HG03460 (cell line): ENCODE data around the gene YAP1.

Source experiments
- ATAC-seq: cut with Tn5 transposase; IDR thresholded peaks from one replicate; pipeline ENCODE4 v1.9.1; 2021; ENCODE audit not compliant: unreplicated experiment

Gene YAP1

DNA sequence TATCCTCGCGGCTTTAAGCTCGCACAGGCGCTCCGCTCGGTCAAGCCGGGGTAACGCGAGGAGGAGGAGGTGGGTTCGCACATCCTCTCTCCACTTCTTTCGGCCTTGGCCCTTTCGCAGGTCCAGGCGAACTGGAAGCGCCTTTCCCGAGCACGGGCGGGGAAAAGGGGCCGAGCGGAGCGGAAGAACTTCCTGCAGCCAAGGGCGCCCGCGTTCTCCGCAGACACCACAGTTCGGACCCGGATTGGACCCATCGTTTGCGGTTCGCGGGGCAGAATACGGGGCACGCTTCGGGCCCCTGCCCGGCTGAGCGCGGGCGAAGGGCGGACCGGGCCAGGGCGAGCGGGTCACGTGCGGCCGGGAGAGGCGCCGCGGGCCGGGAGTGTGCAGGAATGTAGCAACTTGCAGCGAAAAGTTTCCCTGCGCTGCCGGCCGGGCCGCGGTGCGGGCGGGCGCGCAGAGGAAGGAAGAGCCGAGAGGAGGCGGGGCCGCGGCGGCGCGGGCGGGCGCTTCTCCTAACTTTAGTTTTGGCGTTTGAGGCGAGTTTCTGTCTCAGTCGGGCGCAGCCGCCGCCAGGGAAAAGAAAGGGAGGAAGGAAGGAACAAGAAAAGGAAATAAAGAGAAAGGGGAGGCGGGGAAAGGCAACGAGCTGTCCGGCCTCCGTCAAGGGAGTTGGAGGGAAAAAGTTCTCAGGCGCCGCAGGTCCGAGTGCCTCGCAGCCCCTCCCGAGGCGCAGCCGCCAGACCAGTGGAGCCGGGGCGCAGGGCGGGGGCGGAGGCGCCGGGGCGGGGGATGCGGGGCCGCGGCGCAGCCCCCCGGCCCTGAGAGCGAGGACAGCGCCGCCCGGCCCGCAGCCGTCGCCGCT is at the start of gene YAP1:
YAP1 (plus strand) TSS at position 552 of the 865 bp plus-strand sequence. CDS start 402 bp downstream, outside the sequence.
- ATAC-seq = peak; percentile 80

DNA sequence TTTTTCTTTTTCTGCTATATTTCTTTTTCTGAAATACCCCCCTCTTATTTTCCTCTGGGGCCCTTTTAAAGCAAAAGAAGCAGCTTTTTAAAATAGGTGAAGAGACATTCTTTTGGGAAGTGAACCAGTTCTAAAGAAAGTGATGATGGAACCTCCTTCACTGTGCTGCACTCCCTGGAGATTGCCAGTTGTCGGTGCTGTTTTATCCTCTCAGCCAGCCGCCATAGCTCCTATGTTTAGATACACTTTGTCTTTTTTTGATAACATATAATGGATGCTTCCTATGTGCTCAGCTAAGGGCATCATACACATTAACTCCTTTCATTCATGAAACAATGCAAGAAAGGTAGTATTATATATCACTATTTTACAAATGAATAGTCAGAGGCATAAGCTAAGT is 49.0 kb upstream of the YAP1 start:
- ATAC-seq = no peak

DNA sequence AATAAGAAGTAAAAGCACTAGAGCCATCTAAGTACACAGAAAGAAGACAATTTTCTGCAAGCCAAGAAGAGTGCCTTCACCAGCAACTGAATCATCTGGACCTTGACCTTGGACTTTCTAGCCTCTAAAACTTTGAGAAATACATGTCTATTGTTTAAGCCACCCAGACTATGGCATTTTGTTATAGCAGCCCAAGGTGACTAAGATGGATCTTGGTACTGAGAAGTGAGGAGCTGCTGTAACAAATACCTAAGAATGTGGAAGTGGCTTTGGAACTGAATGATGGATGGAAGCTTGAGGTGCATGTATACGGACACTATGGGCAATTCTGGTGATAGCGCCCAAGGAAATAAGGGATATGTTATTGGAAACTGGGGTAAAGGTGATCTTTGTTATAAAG is 48.1 kb upstream of the YAP1 start:
- no peak for ATAC-seq

DNA sequence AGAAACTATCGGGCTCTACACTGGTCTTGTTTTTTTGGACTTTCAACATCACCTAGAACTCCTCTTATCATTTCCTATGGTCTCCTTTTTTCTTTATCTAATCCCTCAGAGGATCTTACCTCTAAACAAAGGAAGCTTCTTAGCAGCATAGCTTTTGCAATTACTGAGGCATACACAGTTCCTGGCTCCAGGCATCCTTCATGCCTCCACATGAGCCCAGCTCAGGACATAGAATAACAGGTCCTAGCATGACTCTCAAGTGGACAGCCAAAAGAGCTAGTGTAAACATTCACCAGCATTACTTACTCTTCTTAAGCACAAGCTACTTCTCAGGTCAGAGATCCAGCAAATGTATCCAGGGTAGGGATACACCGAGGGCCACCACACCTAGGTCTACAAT is 45.9 kb upstream of the YAP1 start:
- ATAC-seq = no peak

DNA sequence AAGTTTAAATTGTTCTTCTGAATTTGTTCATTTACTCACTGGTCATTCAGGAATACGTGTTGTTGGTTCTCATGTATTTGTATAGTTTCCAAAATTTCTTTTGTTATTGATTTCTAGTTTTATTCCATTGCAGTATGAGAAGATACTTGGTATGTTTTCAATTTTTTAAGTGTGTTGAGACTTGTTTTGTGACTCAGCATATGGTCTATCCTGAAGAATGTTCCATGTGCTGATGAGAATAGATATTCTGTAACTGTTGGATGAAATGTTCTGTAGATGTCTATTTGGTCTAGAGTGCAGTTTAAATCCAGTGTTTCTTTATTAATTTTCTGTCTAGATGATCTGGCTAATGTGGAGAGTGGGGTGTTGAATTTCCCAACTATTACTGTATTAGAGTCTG is 39.5 kb upstream of the YAP1 start:
- ATAC-seq = no peak

DNA sequence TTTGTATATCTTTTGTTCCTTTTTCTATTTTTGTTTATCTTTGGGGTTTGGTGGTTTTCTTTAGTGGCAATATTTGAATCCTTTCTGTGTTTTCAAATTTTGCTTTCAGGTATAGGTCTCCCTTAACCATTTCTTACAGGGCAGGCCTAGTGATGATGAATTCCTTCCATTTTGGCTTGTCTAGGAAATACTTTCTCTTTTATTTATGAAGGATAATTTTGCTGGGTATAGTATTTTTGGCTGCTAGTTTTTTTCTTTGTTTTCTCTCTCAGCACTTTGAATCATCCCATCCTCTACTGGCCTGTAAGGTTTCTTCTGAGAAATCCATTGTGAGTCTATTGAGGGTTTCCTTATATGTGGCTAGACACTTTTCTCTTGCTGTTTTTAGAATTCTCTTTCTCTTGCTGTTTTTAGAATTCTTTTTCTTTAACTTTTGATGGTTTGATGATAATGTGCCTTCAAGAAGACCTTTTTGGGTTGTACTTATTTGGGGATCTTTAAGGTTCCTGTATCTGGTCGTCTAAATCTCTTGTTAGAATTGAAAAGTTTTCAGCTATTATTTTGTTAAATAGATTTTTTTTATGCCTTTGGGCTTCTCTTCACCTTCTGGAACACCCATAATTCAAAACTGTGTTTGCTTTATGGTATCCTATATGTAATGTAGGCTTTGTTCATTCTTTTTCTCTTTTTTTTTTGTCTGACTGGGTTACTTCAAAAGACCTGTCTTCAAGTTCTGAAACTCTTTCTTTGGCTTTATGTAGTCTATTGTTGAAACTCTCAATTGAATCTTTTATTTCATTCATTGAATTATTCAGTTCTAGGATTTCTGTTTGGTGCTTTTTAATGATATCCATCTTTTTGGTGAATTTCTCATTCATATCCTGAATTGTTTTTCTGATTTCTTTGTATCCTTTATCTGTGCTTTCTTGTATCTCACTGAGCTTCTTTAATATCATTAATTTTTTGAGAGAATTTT is 38.5 kb upstream of the YAP1 start:
- ATAC-seq = no peak

DNA sequence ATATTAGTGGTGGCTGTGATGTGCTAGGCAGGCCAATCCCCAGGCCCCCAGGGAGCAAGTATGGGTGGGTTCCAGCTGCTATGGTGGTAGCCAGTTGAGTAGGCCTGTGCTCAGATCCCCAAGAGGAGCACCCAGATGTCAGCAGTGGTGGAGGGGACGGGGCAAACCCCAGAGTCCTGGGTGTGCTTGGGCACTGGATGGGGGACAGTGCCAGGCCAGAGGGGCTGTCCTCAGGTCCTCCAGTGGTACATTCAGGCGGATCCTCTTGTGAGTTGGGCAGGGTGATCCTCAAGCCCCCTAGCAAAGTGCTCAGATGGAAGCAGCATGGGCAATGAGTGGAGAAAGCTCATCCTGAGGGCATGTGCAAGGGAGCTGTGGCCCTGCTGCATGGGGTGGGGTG is 37.0 kb upstream of the YAP1 start:
- no peak for ATAC-seq

DNA sequence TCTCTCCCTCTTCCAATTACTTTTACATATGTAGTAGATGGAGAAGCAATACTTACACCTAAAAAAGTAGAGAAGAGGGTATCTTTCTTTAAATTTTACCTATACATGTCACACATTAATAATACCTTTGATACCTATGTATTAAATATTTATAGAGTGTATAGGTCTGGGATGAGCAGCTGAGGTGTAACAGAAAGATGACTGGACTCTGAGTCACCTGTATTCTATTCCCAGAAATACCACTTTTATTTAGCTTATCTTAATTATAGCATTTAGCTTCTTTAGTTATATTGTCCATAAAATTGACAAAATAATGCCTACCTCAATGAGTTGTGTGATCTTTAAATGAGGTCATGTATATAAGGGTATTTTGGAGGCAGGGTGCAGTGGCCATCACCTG is 30.6 kb upstream of the YAP1 start:
- ATAC-seq = no peak

DNA sequence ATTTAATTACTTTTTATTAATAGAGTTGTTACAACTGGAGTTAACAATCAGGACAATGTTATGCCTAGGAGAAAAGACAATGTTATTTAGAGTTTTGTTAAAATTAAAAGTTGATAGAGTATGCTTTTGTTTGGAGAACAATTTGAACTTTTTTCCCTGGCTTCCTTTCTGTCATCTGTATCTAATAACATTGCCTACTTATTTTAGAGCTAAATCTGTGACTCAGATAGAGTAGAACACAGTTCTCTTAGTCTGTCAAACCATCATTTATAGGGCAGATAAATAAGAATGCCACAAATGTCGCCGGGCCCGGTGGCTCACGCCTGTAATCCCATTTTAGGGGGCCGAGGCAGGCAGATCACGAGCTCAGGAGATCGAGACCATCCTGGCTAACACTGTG is 28.9 kb upstream of the YAP1 start:
- ATAC-seq = no peak

DNA sequence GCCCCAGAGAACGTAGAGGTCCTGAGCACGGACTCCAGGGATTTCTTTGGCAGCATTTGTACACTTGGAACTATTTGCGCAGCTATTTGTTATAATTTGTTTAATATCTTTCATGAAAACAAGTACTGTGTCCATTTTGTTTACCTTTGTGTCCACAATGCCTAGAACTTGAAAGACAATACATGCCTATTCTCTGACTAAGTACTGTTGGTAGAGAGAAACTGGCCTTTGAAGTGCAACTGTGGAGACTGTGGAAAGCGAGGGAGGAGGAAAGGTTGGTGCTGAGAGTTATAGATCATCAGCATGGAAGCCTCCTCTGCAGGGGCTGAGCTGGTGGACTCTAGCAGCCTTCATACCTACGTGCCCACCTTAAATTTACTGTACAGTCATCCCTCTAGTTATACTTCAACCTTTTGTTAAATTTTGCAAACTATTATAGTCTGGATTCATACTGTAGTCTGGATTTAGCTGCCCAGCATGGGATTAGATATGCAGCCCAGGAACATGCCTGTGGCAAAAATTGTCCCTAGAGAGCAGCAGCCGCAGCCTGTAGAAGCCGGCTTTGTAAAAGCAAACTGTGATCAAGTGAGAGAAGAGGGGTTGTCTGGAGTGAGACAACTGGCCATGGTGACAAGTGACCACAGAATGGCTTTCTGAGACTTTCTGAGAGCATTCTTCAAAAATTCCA is 24.2 kb upstream of the YAP1 start:
- no peak for ATAC-seq

DNA sequence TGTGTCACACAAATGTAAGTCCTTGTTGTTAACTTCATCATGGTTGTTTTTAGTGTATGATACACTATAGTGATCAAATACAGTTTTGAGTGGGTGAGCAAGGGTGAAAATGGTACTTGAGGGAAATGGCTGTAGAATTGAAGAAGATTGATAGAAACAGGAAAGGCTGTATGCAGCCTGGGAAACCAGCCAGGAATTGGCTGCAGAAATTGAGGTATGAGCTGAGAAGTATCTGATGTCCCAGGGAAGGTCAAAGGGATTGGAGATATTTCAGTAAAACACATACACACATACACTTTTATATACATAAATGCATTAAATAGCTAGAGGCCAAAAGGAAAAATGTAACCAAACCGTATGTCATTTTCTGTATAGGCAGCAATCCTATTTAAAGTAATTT is 13.1 kb upstream of the YAP1 start:
- ATAC-seq = no peak

DNA sequence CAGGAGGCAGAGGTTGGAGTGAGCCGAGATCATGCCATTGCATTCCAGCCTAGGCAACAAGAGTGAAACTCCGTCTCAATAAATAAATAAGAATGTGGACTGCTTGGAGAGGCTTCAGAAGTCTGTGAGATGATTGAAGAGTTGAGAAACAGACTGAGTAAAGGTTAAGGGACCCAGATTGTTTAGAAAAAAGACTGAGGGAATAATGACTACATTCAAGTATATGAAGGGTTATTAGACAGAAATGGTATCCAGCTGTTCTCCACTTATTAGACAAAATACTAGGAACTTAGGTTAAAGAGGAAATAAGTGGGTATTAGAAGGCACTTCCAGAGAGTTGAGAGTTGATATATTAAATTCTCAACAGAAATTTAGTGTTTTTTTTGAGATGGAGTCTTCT is 10.5 kb upstream of the YAP1 start:
- ATAC-seq = no peak

DNA sequence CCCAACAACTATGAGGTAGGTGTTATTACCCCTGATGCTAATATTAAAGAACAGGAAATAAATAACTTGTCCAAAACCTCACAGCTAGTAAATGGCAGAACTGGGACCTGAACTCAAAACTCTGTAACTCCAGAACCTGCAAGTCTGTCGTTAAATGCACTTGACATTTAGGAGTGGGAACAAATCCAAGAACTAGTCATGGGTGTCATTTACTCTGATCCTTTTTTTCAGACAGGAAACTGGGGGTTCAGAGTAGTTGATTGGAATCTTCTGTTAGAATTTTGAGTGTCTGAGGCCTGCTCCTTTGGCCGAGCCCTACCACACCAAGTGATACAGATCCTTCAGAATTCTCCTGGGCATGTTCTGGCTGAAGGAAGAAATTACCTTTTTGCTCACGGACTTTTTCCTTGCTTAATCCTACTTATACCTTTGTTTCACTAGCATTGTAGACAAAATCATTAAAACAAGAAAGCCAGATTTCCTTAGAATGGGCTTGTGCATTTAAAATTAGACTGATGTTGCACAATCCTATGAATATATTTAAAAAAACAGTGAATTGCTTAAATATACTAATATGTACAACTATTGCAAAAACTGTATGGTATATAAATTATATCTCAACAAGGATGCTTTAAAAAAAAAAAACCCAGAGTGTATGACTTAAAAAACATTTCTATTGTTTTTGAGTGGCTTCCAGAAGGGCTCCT is 1.4 kb upstream of the YAP1 start:
- ATAC-seq = no peak

DNA sequence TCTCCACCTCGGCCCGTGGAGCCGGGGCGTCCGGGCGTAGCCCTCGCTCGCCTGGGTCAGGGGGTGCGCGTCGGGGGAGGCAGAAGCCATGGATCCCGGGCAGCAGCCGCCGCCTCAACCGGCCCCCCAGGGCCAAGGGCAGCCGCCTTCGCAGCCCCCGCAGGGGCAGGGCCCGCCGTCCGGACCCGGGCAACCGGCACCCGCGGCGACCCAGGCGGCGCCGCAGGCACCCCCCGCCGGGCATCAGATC is 439 bp downstream of the YAP1 start:
- peak; percentile 38 for ATAC-seq

DNA sequence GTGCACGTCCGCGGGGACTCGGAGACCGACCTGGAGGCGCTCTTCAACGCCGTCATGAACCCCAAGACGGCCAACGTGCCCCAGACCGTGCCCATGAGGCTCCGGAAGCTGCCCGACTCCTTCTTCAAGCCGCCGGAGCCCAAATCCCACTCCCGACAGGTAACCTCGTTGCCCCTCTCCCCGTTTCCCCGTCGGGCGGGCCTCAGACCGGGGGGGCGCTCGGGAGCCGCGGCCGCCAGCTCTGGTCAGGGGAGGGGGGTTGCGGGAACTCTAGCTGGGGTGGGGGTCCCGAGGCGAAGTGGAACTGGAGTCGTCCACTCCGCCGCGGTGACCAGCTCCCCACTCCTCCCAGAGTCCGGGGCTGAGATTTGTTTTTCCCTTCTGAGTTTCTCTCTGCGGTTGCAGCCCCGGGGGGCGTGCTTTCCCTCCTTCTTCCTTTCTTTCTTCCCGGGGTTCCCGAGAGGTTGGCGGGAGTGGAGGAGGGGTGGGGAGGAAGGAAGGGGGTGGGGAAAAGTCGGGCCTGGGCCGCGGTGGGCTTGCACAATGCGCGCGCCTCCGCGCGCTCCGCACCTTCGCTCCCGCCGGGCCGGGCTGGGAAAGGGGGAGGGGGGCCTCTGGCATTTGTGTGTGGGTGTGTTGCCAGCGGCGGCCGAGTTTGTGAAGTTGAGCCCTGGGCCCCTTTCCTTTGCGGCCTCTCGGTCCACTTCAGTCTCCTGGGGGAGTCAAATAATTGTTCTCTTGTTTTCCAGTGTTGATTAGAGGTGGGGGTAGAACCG is 952 bp downstream of the YAP1 start:
- peak; percentile 5 for ATAC-seq

DNA sequence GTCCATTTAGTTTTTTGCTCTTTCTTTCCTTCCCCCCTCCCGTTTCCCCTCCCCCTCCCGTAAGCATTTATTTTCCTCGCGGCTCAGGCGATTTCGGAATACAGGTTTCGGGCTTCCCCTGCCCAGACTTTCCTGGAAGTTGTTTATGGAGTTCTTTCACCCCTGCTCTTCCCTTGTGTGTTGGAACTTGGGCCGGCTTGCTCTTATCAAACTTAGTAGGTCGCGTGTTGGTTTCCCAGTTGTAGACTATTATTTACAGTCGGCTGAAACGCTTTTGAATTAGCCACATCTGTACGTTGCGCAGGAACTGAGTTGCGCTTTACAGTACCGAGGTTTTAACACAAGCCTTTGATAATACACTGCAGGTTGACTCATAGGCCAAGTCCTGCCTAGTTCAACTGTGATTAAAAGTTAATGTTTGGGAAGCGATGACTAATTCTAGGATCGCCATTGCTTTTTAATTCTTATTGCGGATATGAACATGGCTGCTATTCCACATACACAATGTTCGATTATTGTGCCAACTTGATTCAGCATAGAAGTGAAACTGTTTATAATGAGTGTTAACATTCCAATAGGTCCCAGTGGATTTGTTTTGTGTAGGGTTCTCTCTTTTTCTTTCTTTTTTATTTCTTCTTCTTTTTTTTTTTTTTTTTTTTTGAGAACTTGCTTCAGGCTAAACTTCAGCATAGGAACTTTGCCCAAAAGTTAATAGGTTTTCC is 1.7 kb downstream of the YAP1 start:
- no peak for ATAC-seq

DNA sequence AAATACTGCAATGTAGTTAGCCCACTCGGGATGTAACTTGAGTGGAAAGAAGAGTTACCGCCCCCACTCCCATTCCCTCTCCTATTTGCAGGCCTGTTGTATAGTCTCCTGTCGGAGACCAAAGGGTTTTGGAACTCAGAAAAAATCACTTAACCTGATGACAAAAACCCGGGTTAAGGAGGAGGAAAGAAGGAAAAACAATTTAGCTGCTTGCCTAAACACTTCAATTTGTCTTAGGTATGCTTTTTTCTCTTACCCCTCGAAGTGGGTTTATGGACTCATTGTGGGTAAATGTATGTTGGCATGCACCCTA is 2.2 kb downstream of the YAP1 start:
- no peak for ATAC-seq

DNA sequence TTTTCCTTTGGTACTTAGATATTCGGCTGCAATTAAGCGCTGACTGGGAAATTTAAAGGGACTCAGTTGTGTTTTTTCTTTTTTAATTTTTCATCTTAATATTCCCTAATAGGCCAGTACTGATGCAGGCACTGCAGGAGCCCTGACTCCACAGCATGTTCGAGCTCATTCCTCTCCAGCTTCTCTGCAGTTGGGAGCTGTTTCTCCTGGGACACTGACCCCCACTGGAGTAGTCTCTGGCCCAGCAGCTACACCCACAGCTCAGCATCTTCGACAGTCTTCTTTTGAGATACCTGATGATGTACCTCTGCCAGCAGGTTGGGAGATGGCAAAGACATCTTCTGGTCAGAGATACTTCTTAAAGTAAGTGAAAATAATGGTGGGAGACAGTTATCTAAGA is 3.8 kb downstream of the YAP1 start:
- no peak for ATAC-seq

DNA sequence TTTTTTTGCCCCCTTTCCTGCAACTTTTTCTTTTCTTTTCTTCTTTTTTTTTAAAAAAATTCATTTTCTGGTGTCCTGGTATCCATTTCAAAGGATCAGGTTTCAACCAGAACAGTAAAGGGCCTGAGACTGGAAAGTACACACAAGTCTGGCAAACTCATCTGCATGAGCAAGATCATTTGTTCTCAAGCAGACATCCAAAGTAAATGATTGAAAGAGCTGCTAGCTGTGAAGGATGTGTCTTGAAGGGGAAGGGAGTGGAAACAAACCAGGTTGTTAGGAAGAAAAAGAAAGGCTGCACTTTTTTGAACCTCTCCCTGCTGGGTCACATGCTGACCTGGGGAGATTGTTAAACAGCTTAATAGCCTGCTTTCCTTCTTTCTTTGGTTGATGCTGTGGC is 5.3 kb downstream of the YAP1 start:
- no peak for ATAC-seq
